Gastroesophageal sphincter (tissue), 4 donors: ENCODE measurements around the gene LAMA2. TPM values are rescaled to one million over a fixed set of nuclear protein-coding genes. Genes with fewer than 3 reads are reported as not detected.

Source experiments
- ATAC-seq: fragments of 150-250 bp; one replicate; pipeline ENCODE4 v1.9.1; 2016; ENCODE audit warnings: mild to moderate bottlenecking, moderate library complexity
- H3K27ac ChIP-seq, 4 donors: fragments of 200-600 bp; sonication (generic) in 3 of 4; 1 replicate in 3 of 4; 2 replicates in 1 of 4; pipeline ENCODE4 v1.5.1; 2016 to 2019
- H3K27me3 ChIP-seq: fragments of 200-600 bp; sonication (generic); one replicate; pipeline ENCODE4 v1.5.1; 2019
- H3K36me3 ChIP-seq, 2 donors: fragments of 200-600 bp; sonication (generic); one replicate each; pipeline ENCODE4 v1.5.1; 2019; ENCODE audit warnings: control low read depth in 1 of 2
- H3K4me1 ChIP-seq, 3 donors: fragments of 200-600 bp; sonication (generic); 1 replicate in 2 of 3; 2 replicates in 1 of 3; pipeline ENCODE4 v1.5.1; 2016 to 2019; ENCODE audit warnings: control low read depth in 2 of 3
- H3K4me3 ChIP-seq, 2 donors: fragments of 200-600 bp; sonication (generic); one replicate each; pipeline ENCODE4 v1.5.1; 2019; ENCODE audit warnings: mild to moderate bottlenecking in 1 of 2, moderate library complexity in 1 of 2
- H3K9me3 ChIP-seq, 3 donors: fragments of 200-600 bp; sonication (generic); one replicate each; pipeline ENCODE4 v1.5.1; 2017 to 2019; ENCODE audit warnings: control low read depth in 2 of 3
- CTCF ChIP-seq, 4 experiments: fragments of 200-600 bp in 2 of 4; fragments of 450-650 bp in 2 of 4; sonication (generic) in 1 of 4; IDR thresholded peaks; one replicate each; pipeline ENCODE4 v1.5.1; 2017 to 2019; ENCODE audit warnings: antibody characterized with exemption in 4 of 4, mild to moderate bottlenecking in 2 of 4, moderate library complexity in 2 of 4
- EP300 ChIP-seq: sonication (generic); formaldehyde crosslinking; IDR thresholded peaks from one replicate; pipeline ENCODE4 v1.6.1; 2017; ENCODE audit warnings: antibody characterized with exemption, mild to moderate bottlenecking
- POLR2A ChIP-seq, 2 donors: fragments of 450-650 bp; IDR thresholded peaks; one replicate each; pipeline ENCODE4 v1.6.1; 2017; ENCODE audit warnings: antibody characterized with exemption in 2 of 2, mild to moderate bottlenecking in 2 of 2, moderate library complexity in 1 of 2
- POLR2AphosphoS5 ChIP-seq: sonication (generic); formaldehyde crosslinking; IDR thresholded peaks from one replicate; pipeline ENCODE4 v1.6.1; 2017; ENCODE audit warnings: antibody characterized with exemption
- WGBS, 2 donors: methylation state at CpG; one replicate each; pipeline ENCODE4 v1.1.5; 2018; ENCODE audit warnings: low coverage in 1 of 2; 5-methylcytosine and 5-hydroxymethylcytosine counted together
- total RNA-seq, 4 donors: library from RNA; depleted of rRNA; stranded (reverse); fragments of >200 nt; gene quantifications; one replicate each; pipeline ENCODE4 v1.1.0, GENCODE V29; 2016

Gene LAMA2
- total RNA-seq, 4 donors from 2014 or later = 103 to 199 (median 153) TPM

- WGBS, 2 donors = 48 to 57% methylated on average over 3 of the region's 3 CpGs
- Histone ChIP-seq H3K4me3 (no peak overlapping the region), H3K4me1 (peaks cover 0 to 8% (median 0%) of the 10 kb centered on the region in 3 donors), H3K27me3 (no peaks in the 10 kb centered on the region), H3K27ac (no peak overlapping the region), H3K36me3 (no peaks in the 10 kb centered on the region), H3K9me3 (no peaks in the 10 kb centered on the region)
- TF ChIP-seq POLR2A (IDR thresholded peaks at IDR 0.05) (no peak), POLR2AphosphoS5 (no peak), EP300 (no peak), CTCF (IDR thresholded peaks at IDR 0.05) (no peak)
- no peak for ATAC-seq
Measured at GRCh38 chr6:129115471-129115870, 232.5 kb downstream of the LAMA2 start.

- 64 to 81% methylated on average over 4 to 5 of the region's 5 CpGs for WGBS, 2 donors
- Histone ChIP-seq H3K4me1 (peaks cover 0 to 8% (median 0%) of the 10 kb centered on the region in 3 donors), H3K27me3 (no peaks in the 10 kb centered on the region), H3K36me3 (no peaks in the 10 kb centered on the region), H3K27ac (no peak overlapping the region), H3K4me3 (no peak overlapping the region), H3K9me3 (no peaks in the 10 kb centered on the region)
- ATAC-seq = no peak
- no peak for TF ChIP-seq EP300
- TF ChIP-seq CTCF (IDR thresholded peaks at IDR 0.05) = no peak
- no peak for TF ChIP-seq POLR2AphosphoS5
- no peak for TF ChIP-seq POLR2A (IDR thresholded peaks at IDR 0.05)
Measured at GRCh38 chr6:129117355-129117754, 234.4 kb downstream of the LAMA2 start.

- no peaks in the 10 kb centered on the region for H3K4me1 ChIP-seq
- ATAC-seq = peak; percentile 57
- WGBS, 2 donors = 68 to 85% methylated on average over 3 of the region's 3 CpGs
- no peaks in the 10 kb centered on the region for H3K27me3 ChIP-seq
- H3K9me3 ChIP-seq = no peaks in the 10 kb centered on the region
- TF ChIP-seq EP300 = no peak
- TF ChIP-seq CTCF (IDR thresholded peaks at IDR 0.05) = no peak
- TF ChIP-seq POLR2AphosphoS5 = no peak
- no peak for TF ChIP-seq POLR2A (IDR thresholded peaks at IDR 0.05)
- no peak overlapping the region for H3K27ac ChIP-seq
- H3K36me3 ChIP-seq = no peaks in the 10 kb centered on the region
- H3K4me3 ChIP-seq = no peak overlapping the region
Measured at GRCh38 chr6:129120856-129121638, 238.1 kb downstream of the LAMA2 start.

GRCh38 chr6:129124347-129124746 is 241.4 kb downstream of the LAMA2 start:
- Histone ChIP-seq H3K36me3 (no peaks in the 10 kb centered on the region), H3K9me3 (no peaks in the 10 kb centered on the region), H3K4me3 (no peak overlapping the region), H3K4me1 (peaks cover 0 to 2% (median 0%) of the 10 kb centered on the region in 3 donors), H3K27ac (peak overlapping the region in 2 of 4 donors; percentile 41 to 44), H3K27me3 (no peaks in the 10 kb centered on the region)
- no peak for ATAC-seq
- TF ChIP-seq EP300 = no peak
- no peak for TF ChIP-seq POLR2AphosphoS5
- TF ChIP-seq CTCF (IDR thresholded peaks at IDR 0.05) = no peak
- TF ChIP-seq POLR2A (IDR thresholded peaks at IDR 0.05) = no peak
- WGBS, 2 donors = 86 to 100% methylated on average over 1 of the region's 1 CpG

- no peaks in the 10 kb centered on the region for H3K36me3 ChIP-seq
- H3K27me3 ChIP-seq = no peaks in the 10 kb centered on the region
- no peaks in the 10 kb centered on the region for H3K9me3 ChIP-seq
- no peak for ATAC-seq
- H3K4me1 ChIP-seq = peaks cover 0 to 23% (median 6%) of the 10 kb centered on the region in 3 donors
- H3K4me3 ChIP-seq = no peak overlapping the region
- H3K27ac ChIP-seq = peak overlapping the region; percentile 29 to 69 (median 46)
- TF ChIP-seq EP300 (no peak), POLR2A (IDR thresholded peaks at IDR 0.05) (no peak), CTCF (IDR thresholded peaks at IDR 0.05) (no peak)
Measured at GRCh38 chr6:129130106-129130505, 247.2 kb downstream of the LAMA2 start.
